Measurements from ENCODE around the gene SNAP47.
A peak's percentile ranks its signal among the peaks of the same experiment; 100 is the strongest.

SNAP47 gene

GRCh38 chr1:227785805-227786671, 50.8 kb downstream of the SNAP47 start:
- H3K4me3 ChIP-seq (replicated peaks; ENCODE audit: insufficient read depth, low read length) = no peak overlapping the region
- H3K27me3 ChIP-seq (ENCODE audit: insufficient read depth, poor library complexity, severe bottlenecking) = peaks cover 23% of the 10 kb centered on the region
- TF ChIP-seq GABPA (IDR thresholded peaks at IDR 0.05; ENCODE audit: low read depth) = no peak
- no peak for TF ChIP-seq CTCF (IDR thresholded peaks at IDR 0.05; ENCODE audit: insufficient read depth, low read length)
- no peak for TF ChIP-seq SPI1 (IDR thresholded peaks at IDR 0.05; ENCODE audit: borderline replicate concordance, low read depth)
- no peak for TF ChIP-seq REST (IDR thresholded peaks at IDR 0.05; ENCODE audit: insufficient replicate concordance, low read depth)
- no peak for TF ChIP-seq POLR2AphosphoS5 (IDR thresholded peaks at IDR 0.05; ENCODE audit: low read depth)
- H3K27ac ChIP-seq (replicated peaks) = no peak overlapping the region
- DNase-seq (ENCODE audit: low read depth in 1 of 2, low spot score in 1 of 2) = no peak

GRCh38 chr1:227786673-227787512, 51.7 kb downstream of the SNAP47 start:
- H3K4me3 ChIP-seq (replicated peaks; ENCODE audit: insufficient read depth, low read length) = peak overlapping the region; percentile 50
- no peak for DNase-seq (ENCODE audit: low read depth in 1 of 2, low spot score in 1 of 2)
- no peak overlapping the region for H3K27ac ChIP-seq (replicated peaks)
- H3K27me3 ChIP-seq (ENCODE audit: insufficient read depth, poor library complexity, severe bottlenecking) = peaks cover 23% of the 10 kb centered on the region
- TF ChIP-seq POLR2AphosphoS5 (IDR thresholded peaks at IDR 0.05; ENCODE audit: low read depth) = no peak
- TF ChIP-seq GABPA (IDR thresholded peaks at IDR 0.05; ENCODE audit: low read depth) = no peak
- TF ChIP-seq REST (IDR thresholded peaks at IDR 0.05; ENCODE audit: insufficient replicate concordance, low read depth) = no peak
- no peak for TF ChIP-seq SPI1 (IDR thresholded peaks at IDR 0.05; ENCODE audit: borderline replicate concordance, low read depth)
- TF ChIP-seq CTCF (IDR thresholded peaks at IDR 0.05; ENCODE audit: insufficient read depth, low read length) = no peak

GRCh38 chr1:227787513-227788270, 52.5 kb downstream of the SNAP47 start:
- Histone ChIP-seq H3K27me3 (ENCODE audit: insufficient read depth, poor library complexity, severe bottlenecking) (peaks cover 23% of the 10 kb centered on the region), H3K4me3 (replicated peaks; ENCODE audit: insufficient read depth, low read length) (peak overlapping the region; percentile 50), H3K27ac (replicated peaks) (no peak overlapping the region)
- DNase-seq (ENCODE audit: low read depth in 1 of 2, low spot score in 1 of 2) = peak; percentile 70 to 73
- TF ChIP-seq REST (IDR thresholded peaks at IDR 0.05; ENCODE audit: insufficient replicate concordance, low read depth) (no peak), CTCF (IDR thresholded peaks at IDR 0.05; ENCODE audit: insufficient read depth, low read length) (no peak), POLR2AphosphoS5 (IDR thresholded peaks at IDR 0.05; ENCODE audit: low read depth) (no peak), GABPA (IDR thresholded peaks at IDR 0.05; ENCODE audit: low read depth) (no peak), SPI1 (IDR thresholded peaks at IDR 0.05; ENCODE audit: borderline replicate concordance, low read depth) (no peak)

Data from HL-60 (cell line).